GM12878 (cell line): ENCODE results near the gene TBRG1. TPM values are rescaled to one million over a fixed set of nuclear protein-coding genes. Genes with fewer than 3 reads are reported as not detected.

Source experiments
- ATAC-seq: fragments of 200-7000 bp; cut with Tn5 transposase; 3 replicates; pipeline ENCODE4 v1.9.1; 2020; ENCODE audit warnings: mild to moderate bottlenecking, moderate library complexity
- BruUV-seq: library from RNA; stranded (reverse); fragments of 400-500 nt; replicated peaks from 2 replicates; lab custom pipeline; 2021; lab: Mats Ljungman, UMichigan
- CTCF ChIA-PET: fragments of 300-600 bp; sonication (Branson Sonifier 250); formaldehyde crosslinking; extraction: SDS; loops from one replicate; lab custom pipeline; 2021; ENCODE audit warnings: inconsistent platforms; lab: Yijun Ruan, JAX
- POLR2A ChIA-PET: fragments of 350-600 bp; formaldehyde crosslinking; extraction: SDS; loops from one replicate; lab custom pipeline; 2021; ENCODE audit warnings: inconsistent platforms; lab: Charles Lee
- RAD21 ChIA-PET: fragments of 300-600 bp; sonication (Branson Sonifier 250); formaldehyde crosslinking; loops from one replicate; lab custom pipeline; 2023; ENCODE audit warnings: antibody characterized with exemption; ENCODE audit not compliant: unreplicated experiment; lab: Charles Lee
- SMC1A ChIA-PET: fragments of 300-600 bp; sonication (Branson Sonifier 250); formaldehyde crosslinking; loops from one replicate; lab custom pipeline; 2023; ENCODE audit not compliant: unreplicated experiment, uncharacterized antibody; lab: Charles Lee
- DNase-seq: peaks from one replicate; pipeline ENCODE4 v3.0.0-alpha.2; 2011; ENCODE audit warnings: low read depth, low spot score
- FAIRE-seq: peaks from 3 replicates; lab custom pipeline; 2011; peaks lifted over from hg19 to GRCh38; lab: Jason Lieb, UNC
- H2AFZ ChIP-seq: 2 replicates; pipeline ENCODE4 v1.6.0; 2011; ENCODE audit warnings: low read depth, low read length, control low read depth; ENCODE audit not compliant: control insufficient read depth
- H3K27ac ChIP-seq: 2 replicates; pipeline ENCODE4 v1.5.1; 2011; ENCODE audit warnings: control low read depth; ENCODE audit not compliant: control insufficient read depth, insufficient read depth
- H3K27me3 ChIP-seq, 2 experiments: replicated peaks in 1 of 2; 2 replicates each; pipeline versions ENCODE4 v1.6.0 to v1.6.1; 2011; ENCODE audit warnings: low read length in 1 of 2; ENCODE audit not compliant: control insufficient read depth in 2 of 2, insufficient read depth in 2 of 2
- H3K36me3 ChIP-seq, 2 experiments: 2 replicates each; pipeline ENCODE4 v1.5.1; 2011; ENCODE audit warnings: low read length in 1 of 2; ENCODE audit not compliant: control insufficient read depth in 2 of 2, insufficient read depth in 2 of 2
- H3K4me1 ChIP-seq: 2 replicates; pipeline ENCODE4 v1.6.1; 2011; ENCODE audit warnings: mild to moderate bottlenecking, low read length, moderate library complexity, mixed read lengths; ENCODE audit not compliant: control insufficient read depth, insufficient read depth
- H3K4me2 ChIP-seq: 2 replicates; pipeline ENCODE4 v1.6.0; 2011; ENCODE audit warnings: control low read depth; ENCODE audit not compliant: control insufficient read depth, insufficient read depth
- H3K4me3 ChIP-seq: fragments of 200-600 bp; sonication (generic); 2 replicates; pipeline ENCODE4 v1.5.1; 2016
- H3K79me2 ChIP-seq: 2 replicates; pipeline ENCODE4 v1.6.0; 2011; ENCODE audit warnings: low read length; ENCODE audit not compliant: control insufficient read depth, insufficient read depth
- H3K9ac ChIP-seq: 2 replicates; pipeline ENCODE4 v1.8.0; 2011; ENCODE audit warnings: low read length, control low read depth, mixed read lengths; ENCODE audit not compliant: control insufficient read depth, insufficient read depth
- H3K9me3 ChIP-seq: replicated peaks from 3 replicates; pipeline ENCODE4 v1.5.1; 2011; ENCODE audit warnings: mild to moderate bottlenecking, low read length; ENCODE audit not compliant: control insufficient read depth, insufficient read depth
- H4K20me1 ChIP-seq: 2 replicates; pipeline ENCODE4 v1.6.0; 2011; ENCODE audit not compliant: control insufficient read depth, insufficient read depth
- BACH1 ChIP-seq: fragments of 450-650 bp; IDR thresholded peaks from 2 replicates; pipeline ENCODE4 v1.6.1; 2017; ENCODE audit warnings: mild to moderate bottlenecking, borderline replicate concordance
- RBBP5 ChIP-seq: fragments of 200-600 bp; sonication (generic); conservative IDR thresholded peaks from 2 replicates; pipeline ENCODE4 v1.6.1; 2016
- SREBF2 ChIP-seq: IDR thresholded peaks from 2 replicates; pipeline ENCODE4 v1.6.1; 2012; ENCODE audit warnings: mild to moderate bottlenecking, low read length
- SRF ChIP-seq, 2 experiments: IDR thresholded peaks; 2 replicates each; pipeline ENCODE4 v1.6.1; 2011; ENCODE audit warnings: low read depth in 2 of 2, low read length in 2 of 2, mild to moderate bottlenecking in 1 of 2, moderate library complexity in 1 of 2
- WGBS: methylation state at CpG from one replicate; pipeline ENCODE4 v1.1.6; 2016; ENCODE audit warnings: low lambda C conversion rate; ENCODE audit not compliant: insufficient replicate concordance, insufficient coverage; ENCODE audit errors: missing lambda C conversion rate; 5-methylcytosine and 5-hydroxymethylcytosine counted together
- in situ Hi-C: fragments of 300-500 bp; cut with MboI; formaldehyde crosslinking; loops from 9 replicates; pipeline ENCODE4 v1.14.3; 2018; ENCODE audit warnings: mixed read lengths
- intact Hi-C: fragments of 100-400 bp; cut with micrococcal nuclease; formaldehyde crosslinking; loops from one replicate; pipeline ENCODE4 v1.14.2; 2022; ENCODE audit not compliant: unreplicated experiment
- polyA plus RNA-seq, 11 experiments: library from polyadenylated mRNA; depleted of rRNA in 4 of 11; unstranded in 6 of 11; stranded (reverse) in 5 of 11; fragments of >200 nt; fragmentation: Nextera tagmentation in 4 of 11; fragmentation: Illumina TruSeq in 1 of 11; extraction: Ambion mirVana in 4 of 11; extraction: Trizol in 1 of 11; gene quantifications; 1 replicate in 1 of 11; 2 replicates in 10 of 11; pipeline versions ENCODE4 v1.2.1 to v1.2.3, GENCODE V29; 2011 to 2016; ENCODE audit warnings: inconsistent platforms in 2 of 11, missing spikeins in 2 of 11, low read depth in 1 of 11
- total RNA-seq, 4 experiments: library from RNA; depleted of rRNA in 3 of 4; stranded (reverse); fragments of >200 nt in 3 of 4; fragmentation: Illumina TruSeq in 1 of 4; extraction: Trizol in 1 of 4; gene quantifications; 2 replicates each; pipeline versions ENCODE4 v1.2.1 to v1.2.3, GENCODE V29; 2013 to 2021
- TF ChIP-seq, protein P1 (sequence below): IDR thresholded peaks from 2 replicates; pipeline ENCODE4 v1.6.1; 2012; ENCODE audit warnings: low read depth, low read length, improper control_type of control experiment
- TF ChIP-seq, protein P2 (sequence below): fragments of 450-650 bp; IDR thresholded peaks from 2 replicates; pipeline ENCODE4 v1.6.1; 2018; ENCODE audit warnings: mild to moderate bottlenecking, low read depth, moderate library complexity; ENCODE audit not compliant: partially characterized antibody
- TF ChIP-seq, protein P3 (sequence below): IDR thresholded peaks from 2 replicates; pipeline ENCODE4 v1.6.1; 2012; ENCODE audit warnings: mild to moderate bottlenecking, low read depth, low read length

The TBRG1 gene
- total and polyA plus RNA-seq, 10 of the 15 experiments (the other 5 are each of a cell fraction or from before 2014, with no cell fraction given): 12.3 to 46.6 (median 26.2) TPM

DNA sequence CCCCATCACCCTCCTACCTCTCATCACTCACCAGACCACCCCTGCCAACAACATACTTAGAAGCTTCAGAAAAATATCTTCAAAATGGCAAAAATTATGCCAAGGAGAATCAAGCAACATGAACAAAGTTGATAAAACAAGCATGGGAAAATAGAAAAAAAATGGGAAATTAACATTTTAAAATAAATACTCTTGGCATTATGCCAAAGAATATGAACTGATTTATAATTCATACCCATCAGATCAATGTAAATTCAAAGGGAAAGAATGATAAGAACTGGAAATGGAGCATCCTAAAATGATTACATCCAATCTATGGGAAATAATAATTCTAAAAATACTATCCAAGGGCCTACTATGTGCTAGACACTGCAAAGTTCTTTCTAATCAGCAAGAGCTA lies 38.9 kb downstream of the TBRG1 start (continued):
- TF ChIP-seq, protein P1, sequence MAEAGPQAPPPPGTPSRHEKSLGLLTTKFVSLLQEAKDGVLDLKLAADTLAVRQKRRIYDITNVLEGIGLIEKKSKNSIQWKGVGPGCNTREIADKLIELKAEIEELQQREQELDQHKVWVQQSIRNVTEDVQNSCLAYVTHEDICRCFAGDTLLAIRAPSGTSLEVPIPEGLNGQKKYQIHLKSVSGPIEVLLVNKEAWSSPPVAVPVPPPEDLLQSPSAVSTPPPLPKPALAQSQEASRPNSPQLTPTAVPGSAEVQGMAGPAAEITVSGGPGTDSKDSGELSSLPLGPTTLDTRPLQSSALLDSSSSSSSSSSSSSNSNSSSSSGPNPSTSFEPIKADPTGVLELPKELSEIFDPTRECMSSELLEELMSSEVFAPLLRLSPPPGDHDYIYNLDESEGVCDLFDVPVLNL: no peak
- no peak for TF ChIP-seq SREBF2
- TF ChIP-seq BACH1: no peak

DNA sequence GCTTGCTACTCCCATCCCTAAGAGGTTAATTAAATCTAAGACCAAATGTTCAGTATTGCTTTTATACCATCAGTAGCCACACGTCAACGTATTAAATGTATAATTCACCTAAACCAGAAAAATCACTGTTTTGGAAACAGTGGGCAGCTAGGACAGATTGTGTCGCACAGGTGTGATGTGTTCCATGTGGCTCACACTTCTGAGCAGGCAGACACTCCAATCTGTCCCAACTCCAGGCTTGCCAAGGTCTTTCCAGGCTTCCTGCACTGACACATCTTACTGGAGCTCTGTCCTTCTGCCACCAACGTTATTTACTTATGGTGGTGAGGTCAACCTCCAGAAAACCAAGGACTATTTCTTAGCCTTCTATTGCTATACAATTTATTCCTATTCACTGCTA lies 39.4 kb downstream of the TBRG1 start:
- RAD21 ChIA-PET: no interaction called here
- no peak for ATAC-seq
- no peaks in the 10 kb centered on the region for H3K36me3 ChIP-seq
- H3K4me2 ChIP-seq: no peak overlapping the region
- CTCF ChIA-PET: interaction anchor here (0.8 to 1.5 kb wide), 4 partner anchors 18 to 176 kb away, joined by 3 to 8 read pairs (median 3); no protein-coding TSS in a partner anchor
- H3K27ac ChIP-seq: no peak overlapping the region
- in situ Hi-C loops (no loop called here), intact Hi-C loops (no loop called here)
- H3K79me2 ChIP-seq: no peaks in the 10 kb centered on the region
- H3K4me1 ChIP-seq: no peaks in the 10 kb centered on the region
- H2AFZ ChIP-seq: no peak overlapping the region
- WGBS: 71% methylated on average over 4 of the region's 4 CpGs
- POLR2A ChIA-PET: no interaction called here
- DNase-seq: no peak
- TF ChIP-seq RBBP5: no peak
- H3K9me3 ChIP-seq: no peaks in the 10 kb centered on the region
- no peaks in the 10 kb centered on the region for H4K20me1 ChIP-seq
- FAIRE-seq: no peak
- H3K9ac ChIP-seq: no peak overlapping the region
- no TSS peak for BruUV-seq
- no peaks in the 10 kb centered on the region for H3K27me3 ChIP-seq
- SMC1A ChIA-PET: interaction anchor here (1.1 to 2.3 kb wide), 3 partner anchors 17 to 102 kb away, joined by 3 to 7 read pairs (median 5); no protein-coding TSS in a partner anchor
- H3K4me3 ChIP-seq: no peak overlapping the region

DNA sequence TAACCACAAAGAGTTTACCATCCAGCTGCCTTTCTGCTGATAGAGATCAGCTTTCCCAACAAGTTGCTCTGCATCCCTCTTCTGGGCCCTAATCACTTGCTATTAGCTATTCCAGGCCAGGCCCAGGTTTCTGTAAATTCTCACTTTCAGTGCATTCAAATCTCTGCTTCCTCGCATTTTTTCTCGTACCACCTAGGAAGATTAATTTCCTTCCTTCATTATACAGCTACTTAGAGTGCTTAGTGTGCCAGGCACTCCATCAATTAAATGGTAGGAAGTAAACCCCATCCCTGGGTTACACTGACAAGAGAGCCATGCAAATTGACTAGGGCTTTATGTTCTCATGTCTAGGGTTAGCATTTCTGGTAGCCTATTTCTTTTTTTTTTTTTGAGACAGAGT lies 41.2 kb downstream of the TBRG1 start:
- no peak overlapping the region for H3K9ac ChIP-seq
- ATAC-seq (no peak), FAIRE-seq (no peak), DNase-seq (no peak)
- H2AFZ ChIP-seq: no peak overlapping the region
- intact Hi-C loops (no loop called here), in situ Hi-C loops (no loop called here)
- H3K9me3 ChIP-seq: no peaks in the 10 kb centered on the region
- ChIA-PET CTCF (interaction anchor here (1.0 to 1.6 kb wide), 5 partner anchors 100 to 174 kb away, joined by 3 to 9 read pairs (median 4); no protein-coding TSS in a partner anchor), RAD21 (interaction anchor here (1.3 to 1.5 kb wide), 3 partner anchors 99 to 173 kb away, joined by 3 to 4 read pairs (median 3); no protein-coding TSS in a partner anchor), POLR2A (no interaction called here), SMC1A (interaction anchor here (1.6 to 2.3 kb wide), 2 partner anchors 101 to 130 kb away, joined by 7 to 9 read pairs; no protein-coding TSS in a partner anchor)
- H3K36me3 ChIP-seq: no peaks in the 10 kb centered on the region
- H3K79me2 ChIP-seq: no peaks in the 10 kb centered on the region
- H4K20me1 ChIP-seq: no peaks in the 10 kb centered on the region
- no TSS peak for BruUV-seq
- H3K4me2 ChIP-seq: no peak overlapping the region
- H3K4me1 ChIP-seq: no peaks in the 10 kb centered on the region
- 85% methylated on average over 2 of the region's 2 CpGs for WGBS
- no peak overlapping the region for H3K4me3 ChIP-seq
- H3K27me3 ChIP-seq: no peaks in the 10 kb centered on the region
- H3K27ac ChIP-seq: no peak overlapping the region
- TF ChIP-seq, protein P2, sequence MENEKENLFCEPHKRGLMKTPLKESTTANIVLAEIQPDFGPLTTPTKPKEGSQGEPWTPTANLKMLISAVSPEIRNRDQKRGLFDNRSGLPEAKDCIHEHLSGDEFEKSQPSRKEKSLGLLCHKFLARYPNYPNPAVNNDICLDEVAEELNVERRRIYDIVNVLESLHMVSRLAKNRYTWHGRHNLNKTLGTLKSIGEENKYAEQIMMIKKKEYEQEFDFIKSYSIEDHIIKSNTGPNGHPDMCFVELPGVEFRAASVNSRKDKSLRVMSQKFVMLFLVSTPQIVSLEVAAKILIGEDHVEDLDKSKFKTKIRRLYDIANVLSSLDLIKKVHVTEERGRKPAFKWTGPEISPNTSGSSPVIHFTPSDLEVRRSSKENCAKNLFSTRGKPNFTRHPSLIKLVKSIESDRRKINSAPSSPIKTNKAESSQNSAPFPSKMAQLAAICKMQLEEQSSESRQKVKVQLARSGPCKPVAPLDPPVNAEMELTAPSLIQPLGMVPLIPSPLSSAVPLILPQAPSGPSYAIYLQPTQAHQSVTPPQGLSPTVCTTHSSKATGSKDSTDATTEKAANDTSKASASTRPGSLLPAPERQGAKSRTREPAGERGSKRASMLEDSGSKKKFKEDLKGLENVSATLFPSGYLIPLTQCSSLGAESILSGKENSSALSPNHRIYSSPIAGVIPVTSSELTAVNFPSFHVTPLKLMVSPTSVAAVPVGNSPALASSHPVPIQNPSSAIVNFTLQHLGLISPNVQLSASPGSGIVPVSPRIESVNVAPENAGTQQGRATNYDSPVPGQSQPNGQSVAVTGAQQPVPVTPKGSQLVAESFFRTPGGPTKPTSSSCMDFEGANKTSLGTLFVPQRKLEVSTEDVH: no peak
- TF ChIP-seq, protein P3, sequence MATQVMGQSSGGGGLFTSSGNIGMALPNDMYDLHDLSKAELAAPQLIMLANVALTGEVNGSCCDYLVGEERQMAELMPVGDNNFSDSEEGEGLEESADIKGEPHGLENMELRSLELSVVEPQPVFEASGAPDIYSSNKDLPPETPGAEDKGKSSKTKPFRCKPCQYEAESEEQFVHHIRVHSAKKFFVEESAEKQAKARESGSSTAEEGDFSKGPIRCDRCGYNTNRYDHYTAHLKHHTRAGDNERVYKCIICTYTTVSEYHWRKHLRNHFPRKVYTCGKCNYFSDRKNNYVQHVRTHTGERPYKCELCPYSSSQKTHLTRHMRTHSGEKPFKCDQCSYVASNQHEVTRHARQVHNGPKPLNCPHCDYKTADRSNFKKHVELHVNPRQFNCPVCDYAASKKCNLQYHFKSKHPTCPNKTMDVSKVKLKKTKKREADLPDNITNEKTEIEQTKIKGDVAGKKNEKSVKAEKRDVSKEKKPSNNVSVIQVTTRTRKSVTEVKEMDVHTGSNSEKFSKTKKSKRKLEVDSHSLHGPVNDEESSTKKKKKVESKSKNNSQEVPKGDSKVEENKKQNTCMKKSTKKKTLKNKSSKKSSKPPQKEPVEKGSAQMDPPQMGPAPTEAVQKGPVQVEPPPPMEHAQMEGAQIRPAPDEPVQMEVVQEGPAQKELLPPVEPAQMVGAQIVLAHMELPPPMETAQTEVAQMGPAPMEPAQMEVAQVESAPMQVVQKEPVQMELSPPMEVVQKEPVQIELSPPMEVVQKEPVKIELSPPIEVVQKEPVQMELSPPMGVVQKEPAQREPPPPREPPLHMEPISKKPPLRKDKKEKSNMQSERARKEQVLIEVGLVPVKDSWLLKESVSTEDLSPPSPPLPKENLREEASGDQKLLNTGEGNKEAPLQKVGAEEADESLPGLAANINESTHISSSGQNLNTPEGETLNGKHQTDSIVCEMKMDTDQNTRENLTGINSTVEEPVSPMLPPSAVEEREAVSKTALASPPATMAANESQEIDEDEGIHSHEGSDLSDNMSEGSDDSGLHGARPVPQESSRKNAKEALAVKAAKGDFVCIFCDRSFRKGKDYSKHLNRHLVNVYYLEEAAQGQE: no peak
- no peak for TF ChIP-seq SRF (IDR thresholded peaks at IDR 0.05; ENCODE audit: low read depth in 2 of 2, low read length in 2 of 2)
